NCI-H345 treated with DMSO at 0.1 percent for 48 hours (cell line): Measurements from ENCODE around the gene USP6NL.

Source experiments
- DNase-seq: peaks from one replicate; lab custom pipeline; 2025; ENCODE audit not compliant: unreplicated experiment; lab: John Stamatoyannopoulos, UW

Gene USP6NL

DNA sequence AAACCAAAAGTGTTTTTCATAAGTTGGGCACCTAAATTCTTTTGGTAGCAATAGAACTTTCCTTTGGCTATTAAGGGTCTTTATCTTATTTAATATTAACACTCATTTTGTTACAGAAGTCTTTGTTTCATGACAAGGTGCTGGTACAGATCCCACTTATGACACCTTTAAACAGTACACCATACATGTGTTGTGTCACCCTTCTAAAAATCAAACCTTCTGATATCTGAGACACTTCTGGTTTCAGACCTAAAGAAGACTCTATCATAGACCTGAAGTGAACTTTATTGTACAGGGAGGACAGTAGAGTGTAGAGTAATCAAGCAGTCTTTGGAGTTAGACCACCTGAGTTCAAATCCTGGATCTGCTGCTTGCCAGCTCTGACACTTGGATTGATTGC lies 5.8 kb upstream of the USP6NL start:
- no peak for DNase-seq

DNA sequence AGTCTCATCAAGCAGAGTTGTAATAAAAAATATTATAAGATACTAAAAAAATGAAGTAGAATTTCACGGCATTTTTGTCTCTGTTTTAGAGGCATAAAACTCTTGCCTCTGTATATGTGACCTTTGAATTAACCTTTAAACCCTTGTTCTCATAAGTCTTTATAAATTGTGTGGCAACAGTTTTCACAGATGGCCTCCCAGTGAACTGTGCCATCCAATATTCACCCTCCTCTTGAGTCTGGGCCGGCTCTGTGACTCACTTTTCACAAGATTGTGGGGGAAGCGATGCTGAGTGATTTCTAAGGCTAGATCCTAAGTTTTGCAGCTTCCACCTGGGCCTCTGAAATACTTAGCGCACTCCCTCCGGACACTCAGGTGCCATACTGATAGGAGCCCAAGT lies 4.6 kb upstream of the USP6NL start:
- no peak for DNase-seq

DNA sequence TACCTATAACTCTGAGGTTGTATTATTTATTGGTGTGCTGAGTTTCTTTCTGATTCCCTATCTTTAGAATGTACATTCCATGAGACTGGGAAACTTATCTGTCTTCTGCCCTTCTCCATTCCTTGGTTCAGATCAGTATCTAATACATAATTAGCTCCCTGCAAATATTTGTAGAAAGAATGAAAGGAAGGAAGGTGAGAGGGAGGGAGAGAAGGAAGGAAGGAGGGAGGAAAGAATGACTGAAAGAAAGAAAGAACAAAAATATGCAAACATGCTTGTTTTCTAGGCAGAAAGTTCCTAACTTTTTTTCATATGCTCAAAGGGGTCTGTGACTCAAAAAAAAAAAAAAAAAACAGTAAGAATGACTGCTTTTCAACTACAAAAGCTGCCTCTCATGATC lies 3.9 kb upstream of the USP6NL start:
- DNase-seq = no peak

DNA sequence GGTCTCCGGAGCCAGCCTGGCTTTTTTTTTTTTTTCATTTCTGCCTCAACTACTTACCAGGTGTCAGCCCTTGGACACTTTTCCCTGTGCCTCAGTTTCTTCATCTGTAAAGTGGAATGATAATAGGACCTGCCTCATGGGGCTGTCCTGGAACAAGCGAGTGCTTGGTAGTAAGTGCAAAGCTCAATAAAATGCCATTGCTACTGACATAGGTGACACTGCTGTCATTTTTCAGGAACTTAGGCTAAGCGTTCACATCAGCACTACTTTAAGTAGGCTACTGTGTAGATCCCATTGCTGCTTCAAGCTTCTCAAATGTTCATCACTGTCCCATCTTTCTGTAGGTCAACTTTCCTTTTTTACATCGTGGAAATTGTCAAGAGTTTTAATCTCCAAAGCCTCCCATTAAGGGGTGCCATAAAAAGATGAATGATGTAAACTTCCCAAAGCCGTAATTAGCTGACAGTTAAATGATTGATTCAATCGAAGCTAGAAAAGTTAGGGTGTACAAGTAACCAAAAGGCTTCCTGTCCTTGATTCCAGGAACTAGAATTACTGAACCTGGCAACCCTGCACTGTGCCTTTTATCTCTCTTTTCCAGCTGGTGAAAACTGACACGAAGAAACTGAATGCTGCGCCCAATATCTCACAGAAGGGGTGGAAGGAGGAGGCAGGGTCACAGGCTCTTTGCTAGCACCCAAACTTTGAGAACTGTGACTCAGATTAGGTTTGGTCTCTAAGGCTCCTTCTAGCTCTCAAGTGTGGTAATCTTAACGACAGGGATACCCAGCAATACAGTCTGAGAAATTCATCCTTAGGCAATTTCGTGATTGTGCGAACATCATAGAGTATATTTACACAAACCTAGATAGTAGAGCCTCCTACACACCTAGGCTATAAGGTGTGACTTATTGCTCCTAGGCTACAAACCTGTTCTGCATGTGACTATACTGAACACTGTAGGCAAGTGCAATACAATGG lies 861 bp upstream of the USP6NL start:
- no peak for DNase-seq

DNA sequence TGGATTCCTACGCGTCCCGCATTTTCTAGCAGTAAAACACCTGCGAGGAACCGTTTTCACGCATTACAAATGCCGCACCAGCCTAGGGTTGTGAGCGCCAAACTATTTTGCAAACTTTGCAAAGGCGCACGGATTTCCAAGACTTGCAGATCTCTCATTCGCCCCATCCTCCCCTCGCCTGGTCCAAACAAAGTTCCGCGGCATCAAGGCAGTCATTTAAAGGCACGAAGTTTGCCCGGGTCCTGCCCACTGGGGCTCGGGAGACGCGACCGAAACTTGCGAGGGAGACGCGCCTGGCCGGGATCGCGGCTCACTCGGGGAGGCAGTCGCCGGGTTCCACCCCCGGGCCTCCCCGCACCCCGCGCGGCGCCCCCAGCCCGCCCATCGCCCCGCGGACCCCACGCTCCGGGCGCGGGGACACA lies 613 bp downstream of the USP6NL start:
- DNase-seq = no peak

DNA sequence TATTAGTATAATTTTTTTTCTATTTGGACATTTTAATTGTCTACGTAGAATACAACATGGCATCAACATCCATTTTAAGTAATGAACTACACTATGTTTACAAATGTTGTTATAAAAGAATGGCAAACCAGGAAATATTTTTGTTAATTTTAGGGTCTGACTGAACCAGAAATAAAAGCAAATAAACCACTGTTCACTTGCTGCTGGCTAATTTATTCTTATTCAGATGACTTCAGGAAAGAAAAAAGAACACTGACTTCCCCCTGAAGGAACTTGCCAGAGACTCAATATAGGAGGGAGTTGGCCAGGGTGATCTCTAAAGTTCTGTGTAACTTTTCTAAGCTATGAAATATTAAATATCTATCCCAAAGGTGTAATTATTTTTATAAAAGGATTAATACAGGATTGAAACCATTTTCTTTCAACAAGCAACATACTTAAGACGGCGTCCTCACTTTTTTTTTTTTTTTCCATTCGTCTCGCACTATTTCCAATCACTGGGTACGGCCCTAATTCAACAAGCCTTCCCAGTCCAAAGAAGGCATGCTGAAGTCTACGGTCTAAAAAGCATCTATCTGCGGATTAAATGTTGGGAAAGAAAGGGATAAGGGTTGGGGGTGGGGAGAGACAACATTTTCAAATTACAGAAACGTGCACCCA lies 1.2 kb downstream of the USP6NL start:
- no peak for DNase-seq

DNA sequence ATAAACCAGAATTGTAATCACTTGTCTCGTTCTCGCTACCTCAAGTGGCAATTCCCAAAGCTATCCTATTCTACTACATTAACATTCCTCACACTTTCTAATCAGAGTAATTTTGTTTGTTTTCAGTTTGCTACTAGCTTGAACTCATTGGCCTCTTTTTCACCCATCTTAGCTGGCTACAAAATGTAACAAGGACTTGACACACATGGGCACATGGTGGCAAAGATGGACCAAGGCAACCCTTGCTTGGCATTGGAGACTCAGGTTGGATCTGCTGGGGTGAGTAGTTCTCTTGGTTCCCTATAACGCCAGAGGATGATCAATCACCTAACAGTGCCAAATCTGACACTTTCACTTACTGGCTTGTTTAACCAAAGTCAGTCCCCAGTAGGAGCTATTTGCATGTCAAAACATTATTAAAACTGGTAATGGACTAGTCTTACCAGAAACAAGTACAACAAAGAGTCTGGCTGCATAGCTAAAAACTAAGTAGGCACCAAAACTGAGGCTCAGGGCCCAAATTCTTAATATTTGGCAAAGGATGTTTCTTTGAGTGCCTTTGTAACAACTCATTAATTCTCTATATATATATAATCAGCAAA lies 1.9 kb downstream of the USP6NL start:
- no peak for DNase-seq

DNA sequence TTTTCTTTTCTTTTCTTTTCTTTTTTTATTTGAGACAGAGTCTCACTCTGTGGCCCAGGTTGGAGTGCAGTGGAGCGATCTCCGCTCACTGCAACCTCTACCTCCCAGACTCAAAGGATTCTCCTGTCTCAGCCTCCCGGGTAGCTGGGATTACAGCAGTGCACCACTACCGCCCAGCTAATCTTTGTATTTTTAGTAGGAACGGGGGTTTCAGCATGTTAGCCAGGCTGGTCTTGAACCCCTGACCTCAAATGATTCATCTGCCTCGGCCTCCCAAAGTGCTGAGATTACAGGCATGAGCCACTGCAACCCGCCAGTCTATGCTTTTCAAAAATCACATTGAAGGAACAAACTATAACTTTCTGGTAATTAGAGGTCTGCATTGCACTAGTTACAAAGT lies 2.4 kb downstream of the USP6NL start:
- DNase-seq = no peak

DNA sequence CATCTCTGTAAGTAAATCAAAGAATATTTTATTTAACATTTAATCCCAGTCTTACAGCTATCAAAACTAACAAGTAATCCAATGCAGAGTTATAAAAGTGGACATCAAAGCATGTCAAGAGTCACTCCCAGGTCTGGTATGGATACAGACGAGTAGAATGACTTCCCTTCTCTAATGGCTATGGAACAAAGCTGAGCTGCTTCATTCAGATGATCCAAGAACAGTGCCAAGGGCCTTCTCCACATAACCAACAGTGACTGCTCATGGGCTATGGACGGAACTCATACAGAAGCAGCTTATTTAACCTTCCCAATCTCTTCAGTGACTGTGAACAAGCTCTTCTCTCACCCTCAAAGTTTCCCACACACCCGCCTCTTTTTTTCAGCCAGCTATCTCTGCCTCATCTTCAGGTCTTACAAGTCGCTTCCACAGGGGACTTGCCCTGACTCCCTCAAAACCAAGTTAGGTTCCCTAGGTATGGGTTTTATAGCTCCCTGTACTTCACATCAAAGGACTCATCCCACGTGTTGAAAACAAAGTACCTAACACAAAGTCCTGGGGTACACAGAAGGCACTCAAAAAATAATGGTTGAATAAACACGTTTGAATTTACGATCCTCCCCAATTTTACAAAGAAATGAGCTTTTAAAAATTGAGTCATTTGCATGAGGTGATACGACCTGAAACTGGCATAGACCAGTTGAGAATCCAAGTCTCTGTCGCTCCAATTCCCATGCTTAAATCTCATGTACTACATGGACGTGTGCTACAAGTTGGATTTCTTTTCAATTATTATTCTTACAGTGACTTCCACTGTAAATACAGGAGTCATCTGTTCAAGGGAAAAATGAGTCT lies 3.1 kb downstream of the USP6NL start:
- DNase-seq = no peak

DNA sequence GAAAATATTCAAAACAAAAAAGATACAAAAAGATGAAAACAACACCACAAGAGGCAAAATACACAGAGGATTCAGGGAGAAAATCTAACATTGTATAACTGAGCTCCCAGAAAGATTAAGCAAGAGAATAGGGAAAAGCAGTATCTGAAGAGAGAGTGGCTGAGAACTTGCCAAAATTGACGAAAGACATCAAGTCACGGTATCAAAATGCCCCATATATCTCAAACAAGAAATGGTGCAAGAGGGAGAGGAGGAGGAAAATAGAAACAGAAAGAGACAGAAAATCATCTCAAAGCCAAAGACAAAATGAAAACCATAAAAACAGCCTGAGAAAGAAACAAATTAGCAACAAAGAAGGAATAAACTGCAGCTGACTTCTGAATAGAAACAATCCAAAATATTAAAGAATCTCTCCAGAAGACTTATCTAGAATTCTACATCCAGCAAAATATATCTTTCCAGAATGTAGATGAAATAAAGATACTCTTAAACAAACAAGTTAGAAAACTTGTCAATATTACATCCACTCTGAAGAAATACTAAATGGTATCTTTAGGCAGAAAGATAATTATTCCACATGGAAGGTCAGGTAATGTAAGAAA lies 5.5 kb downstream of the USP6NL start:
- DNase-seq = no peak

DNA sequence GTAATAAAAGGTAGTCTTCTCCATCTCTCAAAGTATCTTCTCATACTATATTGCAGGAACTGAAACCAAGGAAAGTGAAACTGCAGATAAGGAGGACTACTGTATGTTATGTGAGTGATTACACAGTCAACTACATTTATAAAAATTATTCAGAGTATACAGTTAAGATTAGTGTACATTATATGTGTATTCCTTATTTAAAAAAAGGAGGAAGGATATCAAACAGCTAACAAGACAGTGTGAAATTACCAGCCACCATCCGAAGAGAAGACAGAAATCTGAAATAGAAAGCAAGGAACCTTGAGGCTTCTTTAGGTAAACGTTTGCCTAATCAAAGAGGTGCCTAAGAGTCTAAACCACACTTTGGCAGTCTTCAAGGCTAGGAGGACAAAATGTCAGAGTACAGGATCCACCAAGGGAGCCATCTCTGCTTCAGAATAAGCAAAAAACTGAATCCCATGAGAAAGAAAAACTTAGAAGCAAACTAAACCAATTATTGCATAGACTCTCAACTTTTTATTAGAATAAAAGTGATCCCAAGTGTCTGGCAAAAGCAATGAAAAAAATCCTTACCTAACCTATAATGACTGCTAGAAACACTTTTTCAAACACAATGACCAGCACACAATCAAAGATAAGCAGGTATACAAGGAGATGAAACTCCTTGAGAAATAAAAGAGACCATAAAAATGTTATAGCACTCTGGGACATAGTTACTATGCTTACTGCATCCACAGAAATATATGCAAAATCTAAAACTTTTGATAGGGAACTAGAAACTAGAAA lies 6.4 kb downstream of the USP6NL start:
- no peak for DNase-seq

DNA sequence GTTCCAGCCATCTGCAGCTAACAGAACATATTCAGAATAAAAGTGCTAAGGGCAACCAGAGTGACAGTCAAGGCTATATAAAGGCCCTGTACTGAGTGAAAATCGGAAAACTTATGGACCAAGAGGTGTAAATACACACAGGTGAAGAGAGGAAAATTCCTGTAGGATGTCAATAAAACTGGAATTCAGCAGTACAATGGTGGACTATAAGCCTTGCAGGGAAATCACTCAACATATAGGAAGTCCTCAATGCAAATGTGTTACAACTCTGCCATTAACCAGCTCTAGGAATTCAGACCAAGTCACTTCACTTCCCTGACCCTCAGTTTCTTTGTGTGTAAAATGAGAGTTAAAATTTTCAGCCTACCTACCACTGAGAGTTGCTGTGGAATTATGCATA lies 7.7 kb downstream of the USP6NL start:
- no peak for DNase-seq

DNA sequence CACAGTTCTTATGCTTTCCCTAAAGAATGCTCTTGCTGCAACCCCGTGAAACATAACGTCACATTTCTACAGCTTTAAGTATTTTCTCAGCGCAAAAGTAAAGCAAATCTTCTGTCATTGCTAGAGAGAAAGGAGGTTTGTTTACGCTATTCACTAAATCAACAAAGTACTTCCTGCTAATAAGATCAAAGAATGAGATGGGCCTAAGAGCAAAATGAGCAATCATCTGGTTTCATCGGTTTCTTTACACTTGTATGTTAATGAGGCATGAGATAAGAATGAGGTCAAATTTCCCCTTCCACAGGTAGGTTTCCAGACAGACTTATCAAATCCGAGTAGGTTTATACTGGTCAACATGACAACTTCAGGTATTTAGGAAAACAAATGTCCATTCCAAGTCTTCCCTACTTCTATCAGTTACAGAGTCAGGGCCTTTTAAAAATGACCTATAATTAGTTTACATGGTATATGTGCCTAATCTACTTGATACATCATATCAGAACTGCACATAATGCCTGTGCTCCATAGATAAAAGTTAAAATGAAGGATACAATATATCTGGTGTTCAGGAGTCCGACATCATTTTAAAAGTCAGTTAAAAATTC lies 8.4 kb downstream of the USP6NL start:
- no peak for DNase-seq

DNA sequence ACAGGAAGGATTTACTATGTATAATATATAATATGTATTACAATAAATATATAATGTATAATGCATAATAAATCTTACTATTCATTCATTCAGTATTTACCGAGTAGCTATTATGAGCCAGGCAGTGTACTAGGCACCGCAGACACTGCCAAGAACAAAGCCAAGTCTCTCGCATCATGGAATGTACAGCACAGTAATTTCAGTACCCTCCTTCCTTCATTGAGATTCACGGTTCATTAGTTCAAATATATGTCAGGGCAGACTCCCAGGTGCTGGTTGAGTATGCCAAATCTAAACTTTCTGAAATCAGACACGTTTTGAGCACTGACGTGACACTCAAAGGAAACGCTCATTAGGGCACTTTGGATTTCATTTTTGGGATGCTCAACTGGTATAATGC lies 9.1 kb downstream of the USP6NL start:
- no peak for DNase-seq

DNA sequence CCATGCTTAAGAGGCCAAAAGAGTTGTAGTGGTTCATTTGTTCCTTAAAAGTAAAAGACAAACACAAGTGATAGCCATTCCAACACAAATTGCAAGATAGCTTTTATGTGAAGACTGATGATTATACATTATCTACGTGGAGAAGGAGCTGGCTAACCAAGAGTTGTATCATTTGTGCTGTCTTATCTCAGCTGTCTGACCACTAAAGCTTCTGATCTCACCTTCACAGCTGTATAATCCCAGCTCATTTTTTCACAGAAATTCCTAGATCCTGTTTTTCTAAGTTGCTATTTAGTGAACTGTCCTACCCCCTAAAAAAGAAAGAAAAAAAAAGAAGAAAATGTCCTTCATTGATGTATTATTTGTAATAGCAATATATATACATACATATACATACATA lies 9.8 kb downstream of the USP6NL start:
- DNase-seq = no peak

DNA sequence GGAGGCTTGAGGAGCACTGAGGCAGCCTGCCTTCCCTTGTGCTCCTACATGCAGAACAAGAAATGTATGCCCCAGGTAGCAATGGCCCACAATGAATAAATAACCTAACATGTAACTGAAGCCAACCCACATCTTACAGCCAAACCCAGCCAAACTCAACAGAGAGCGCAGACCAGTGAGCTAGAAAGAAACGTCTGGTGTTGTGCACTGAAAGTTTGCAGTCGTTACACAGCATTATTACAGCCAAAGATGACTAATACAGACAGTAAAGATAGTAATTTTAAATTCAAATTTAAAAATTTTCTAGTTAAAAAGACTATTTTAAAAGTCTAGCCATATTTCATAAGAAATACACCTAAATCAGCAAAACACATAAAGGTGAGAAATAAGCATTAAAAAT lies 11.2 kb downstream of the USP6NL start:
- no peak for DNase-seq

DNA sequence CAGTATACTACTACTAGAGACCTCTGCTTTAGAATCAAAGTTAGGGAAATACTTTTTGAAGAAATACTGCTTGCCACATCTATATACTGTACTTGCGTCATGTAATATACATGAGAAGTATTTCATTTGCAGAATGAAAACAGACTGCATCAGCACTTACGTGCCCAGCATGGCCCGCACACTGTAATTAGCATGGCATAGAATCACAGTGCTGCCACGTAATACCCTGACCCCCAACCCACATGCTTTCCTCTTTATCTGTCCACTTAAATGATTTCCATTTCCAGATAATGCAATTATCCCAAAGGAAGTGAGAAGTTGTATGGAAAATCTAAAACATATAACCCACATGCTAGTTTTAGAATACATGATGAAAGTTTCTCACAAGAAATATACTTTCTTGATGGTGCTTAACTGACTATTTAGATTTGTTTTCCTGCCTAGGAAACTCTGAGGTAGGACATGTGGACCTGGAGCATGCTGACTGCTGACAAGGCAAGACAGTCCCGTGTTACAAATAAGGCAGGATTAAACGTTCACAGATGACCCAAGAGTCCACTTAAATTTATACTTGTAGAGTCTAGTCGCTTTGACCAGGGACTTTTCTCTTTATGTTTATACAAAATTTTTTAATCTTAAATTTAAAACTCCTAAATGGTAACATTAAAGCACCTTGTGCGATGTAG lies 12.6 kb downstream of the USP6NL start:
- DNase-seq = no peak

DNA sequence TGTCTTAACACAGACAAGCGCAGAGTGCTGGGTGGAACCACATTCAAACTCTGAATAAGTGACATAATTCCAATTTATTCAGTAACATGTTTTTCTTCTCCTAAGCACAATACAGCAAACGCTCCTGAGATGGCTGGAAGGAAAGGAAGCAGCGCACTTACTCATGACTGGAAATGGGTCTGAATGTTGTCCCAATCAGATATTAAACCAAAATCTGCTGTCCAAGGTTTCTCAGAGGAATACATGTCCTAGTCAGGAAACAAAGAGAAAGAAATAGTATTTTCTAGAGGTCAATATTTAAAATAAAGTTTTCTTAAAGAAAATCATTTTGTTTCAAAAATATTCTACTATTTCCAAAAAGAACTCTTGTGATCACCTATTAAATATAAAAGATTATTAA lies 14.0 kb downstream of the USP6NL start:
- DNase-seq = no peak

DNA sequence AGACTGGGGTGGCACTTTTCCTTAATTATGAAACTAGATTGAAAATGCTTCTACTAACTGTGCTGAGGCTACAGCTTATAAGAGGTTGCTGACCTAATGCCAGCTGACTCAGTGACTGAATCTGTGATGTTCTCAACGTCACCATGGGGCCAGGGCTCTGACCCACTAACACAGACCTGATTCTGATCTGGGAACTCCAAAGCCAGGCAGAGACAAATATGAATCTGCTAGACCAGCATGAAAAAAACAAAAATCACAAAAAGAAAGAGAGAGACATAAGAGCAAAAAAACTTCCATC lies 16.1 kb downstream of the USP6NL start:
- no peak for DNase-seq
